Astrocyte of the cerebellum (primary cell): ENCODE results near the gene SLC25A43.

Source experiments
- DNase-seq: peaks from one replicate; pipeline ENCODE4 v3.0.0-alpha.2; 2011; ENCODE audit warnings: low read depth
- H3K4me3 ChIP-seq: 2 replicates; pipeline ENCODE4 v1.5.1; 2011; ENCODE audit warnings: mild to moderate bottlenecking, low read depth, low read length, moderate library complexity
- CTCF ChIP-seq: IDR thresholded peaks from 2 replicates; pipeline ENCODE4 v1.5.1; 2012; ENCODE audit warnings: low read length, low read depth, moderate library complexity, mild to moderate bottlenecking; ENCODE audit errors: missing control alignments
- in situ Hi-C: cut with HindIII; loops from 2 replicates; pipeline ENCODE4 v1.10.0; 2017; ENCODE audit warnings: low sequenced_read_pairs

Gene SLC25A43

GRCh38 chrX:119442286-119442685 is 43.1 kb downstream of the SLC25A43 start:
- in situ Hi-C loops = no loop called here
- H3K4me3 ChIP-seq = no peak overlapping the region
- TF ChIP-seq CTCF = no peak
- no peak for DNase-seq

DNA sequence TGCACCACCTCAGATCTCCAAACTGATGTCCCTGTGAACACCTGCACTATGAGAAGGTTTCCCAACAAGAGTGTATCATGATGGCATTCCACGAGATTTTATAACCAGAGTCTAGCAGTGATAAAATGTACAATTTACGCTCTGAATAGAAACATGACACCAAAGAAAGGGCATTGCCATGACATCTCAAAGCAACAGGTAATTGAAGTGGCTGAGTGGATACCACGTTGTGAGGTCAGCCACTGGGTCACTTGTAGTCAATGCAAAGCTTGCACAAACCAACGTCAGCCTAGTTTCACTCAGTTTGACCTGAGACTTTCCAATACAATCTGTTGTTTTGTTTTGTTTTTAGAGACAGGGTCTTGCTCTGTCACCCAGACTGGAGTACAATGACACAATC is 54.1 kb downstream of the SLC25A43 start:
- TF ChIP-seq CTCF = no peak
- in situ Hi-C loops = no loop called here
- H3K4me3 ChIP-seq = no peak overlapping the region
- DNase-seq = no peak

DNA sequence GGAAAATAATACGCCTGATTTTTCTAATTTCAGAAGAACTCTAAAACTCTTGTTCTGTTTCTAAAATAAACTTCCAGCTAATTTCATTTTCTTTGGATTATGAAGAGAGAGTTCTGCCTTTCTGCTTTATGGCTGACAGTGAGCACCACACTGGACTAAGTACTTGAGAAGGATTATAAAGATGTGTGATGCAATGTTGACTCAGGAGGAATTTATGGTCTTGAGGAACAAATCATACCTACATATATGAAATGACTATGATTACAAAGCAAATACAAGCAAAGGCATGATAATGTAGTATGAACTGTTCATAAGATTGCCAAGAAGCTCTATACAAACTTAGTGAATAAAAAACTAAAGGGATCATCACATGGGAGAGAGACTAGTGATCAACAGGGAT is 56.1 kb downstream of the SLC25A43 start:
- no peak overlapping the region for H3K4me3 ChIP-seq
- no peak for TF ChIP-seq CTCF
- DNase-seq = no peak
- in situ Hi-C loops = no loop called here

- no peak for DNase-seq
- in situ Hi-C loops = no loop called here
- H3K4me3 ChIP-seq = no peak overlapping the region
- TF ChIP-seq CTCF = no peak
These were observed 60.0 kb downstream of the SLC25A43 start for GRCh38 chrX:119459181-119459580.

DNA sequence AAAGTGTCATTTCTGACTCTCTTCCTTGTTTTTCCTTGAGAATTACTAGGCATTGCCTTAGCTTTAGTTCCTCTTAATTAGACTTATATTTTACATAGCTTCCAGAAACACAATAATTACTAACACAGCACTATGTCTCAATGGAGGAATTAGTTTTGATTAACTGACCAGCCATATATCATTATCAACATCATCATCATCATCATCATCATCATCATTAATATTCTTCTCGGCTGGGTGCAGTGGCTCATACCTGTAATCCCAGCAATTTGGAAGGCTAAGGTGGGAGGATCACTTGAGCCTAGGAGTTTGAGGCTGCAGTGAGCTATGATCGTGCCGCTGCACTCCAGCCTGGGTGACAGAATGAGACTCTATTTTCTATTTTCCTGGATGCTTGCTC is 66.4 kb downstream of the SLC25A43 start:
- in situ Hi-C loops = no loop called here
- DNase-seq = no peak
- no peak for TF ChIP-seq CTCF

GRCh38 chrX:119466970-119467369 is 67.8 kb downstream of the SLC25A43 start:
- in situ Hi-C loops = no loop called here
- no peak for TF ChIP-seq CTCF
- no peak overlapping the region for H3K4me3 ChIP-seq
- no peak for DNase-seq

More for the DNA sequence above, 66.4 kb downstream of the SLC25A43 start:
- H3K4me3 ChIP-seq = no peak overlapping the region

DNA sequence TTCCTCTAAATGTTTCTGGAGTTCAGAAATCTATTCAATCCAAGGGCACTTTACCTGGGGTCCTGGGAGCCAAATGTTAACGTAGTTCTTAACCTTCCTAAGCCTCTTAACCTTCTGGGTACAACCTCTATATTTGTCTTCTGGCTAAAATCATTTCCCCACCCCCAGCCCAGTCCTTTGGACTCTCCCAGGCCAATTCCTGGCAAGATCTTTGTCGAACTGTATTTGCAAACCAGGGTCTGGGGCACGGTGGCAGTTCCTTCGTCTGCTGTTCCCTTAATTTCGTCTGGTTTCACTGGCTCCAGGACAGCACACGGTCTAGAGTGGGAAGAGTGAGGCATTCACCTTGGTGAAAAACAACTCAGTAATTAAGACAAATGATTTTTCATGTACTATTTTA is 68.3 kb downstream of the SLC25A43 start:
- H3K4me3 ChIP-seq = no peak overlapping the region
- no peak for DNase-seq
- in situ Hi-C loops = no loop called here
- no peak for TF ChIP-seq CTCF
